CD4-positive, alpha-beta T cell treated with Interleukin-15 for 1 hour (primary cell): ENCODE measurements around the gene LASP1.
"Not testable (repeated sequence)": the region's sequence is repeated elsewhere in the genome, so short reads cannot be mapped to it uniquely, and the experiment has no call there.

Experiments
- DNase-seq: peaks from one replicate; pipeline ENCODE4 v3.0.0-alpha.2; 2020

Gene LASP1

DNA sequence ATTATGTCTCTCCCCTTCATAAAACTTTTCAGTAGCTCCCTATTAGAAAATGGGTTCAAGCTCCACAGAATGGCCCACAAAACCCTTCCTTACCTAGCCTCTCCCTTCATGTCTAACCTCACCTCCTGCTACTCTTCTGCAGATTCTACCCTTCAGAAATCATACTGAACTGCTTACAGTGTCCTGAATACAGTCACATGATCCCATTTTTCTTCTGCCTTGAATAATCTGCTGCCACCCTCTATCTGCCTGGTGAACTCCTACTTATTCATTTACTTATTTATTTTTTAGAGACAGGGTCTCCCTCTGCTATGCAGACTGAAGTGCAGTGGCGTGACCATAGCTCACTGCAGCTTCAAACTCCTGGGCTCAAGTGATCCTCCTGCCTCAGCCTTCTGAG, 70.5 kb downstream of the LASP1 start:
- DNase-seq = no peak

DNA sequence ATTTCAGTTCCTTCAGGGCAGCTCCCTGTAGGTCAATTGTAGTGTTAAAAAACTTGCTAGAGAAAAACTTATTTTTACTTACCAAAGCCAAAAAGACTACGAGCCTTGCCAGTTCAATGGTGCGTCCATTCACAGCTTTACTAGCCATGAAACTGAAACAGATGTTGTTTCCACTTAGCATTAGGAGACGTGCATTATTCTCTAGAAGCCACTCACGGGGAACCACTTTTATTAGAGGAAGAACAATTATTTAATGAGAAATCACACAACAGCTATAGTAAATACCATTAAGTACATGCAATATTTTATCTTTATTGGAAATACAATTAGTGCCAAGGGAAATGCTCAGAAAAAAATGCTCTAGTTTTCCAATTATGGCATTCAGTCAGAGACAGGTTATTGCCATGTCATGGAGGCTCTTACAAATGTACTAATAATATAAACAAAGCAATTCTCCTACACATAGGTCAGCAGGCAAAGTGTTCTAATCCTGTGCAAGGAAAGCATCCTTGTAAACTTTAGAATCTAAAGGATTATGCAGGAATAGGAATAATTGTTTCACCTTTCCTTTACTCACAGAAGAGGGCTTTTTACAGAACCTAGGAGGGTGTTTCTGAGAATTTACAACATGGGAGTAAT, 73.0 kb downstream of the LASP1 start:
- DNase-seq = no peak

DNA sequence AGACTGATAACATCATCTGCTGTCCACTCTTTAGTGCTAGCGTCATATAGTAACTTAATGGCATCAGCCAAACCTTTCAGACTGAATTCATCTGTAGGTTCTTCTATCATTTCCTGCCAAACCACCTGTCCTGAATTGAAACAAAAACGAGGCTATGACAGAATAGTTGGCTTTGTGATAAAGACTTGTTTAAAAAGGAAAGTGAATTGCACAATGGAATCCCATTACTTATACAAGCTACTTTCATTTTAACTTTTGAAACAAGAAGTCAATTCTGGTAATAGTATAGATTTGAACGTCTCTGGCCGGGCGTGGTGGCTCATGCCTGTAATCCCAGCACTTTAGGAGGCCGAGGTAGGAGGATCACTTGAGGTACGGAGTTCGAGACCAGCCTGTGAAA, 73.7 kb downstream of the LASP1 start:
- no peak for DNase-seq

- no peak for DNase-seq
Measured at GRCh38 chr17:38947189-38947588, 77.3 kb downstream of the LASP1 start.

GRCh38 chr17:38953800-38954199, 83.9 kb downstream of the LASP1 start:
- DNase-seq = not testable (repeated sequence)

- DNase-seq = no peak
Measured at GRCh38 chr17:38958326-38958725, 88.5 kb downstream of the LASP1 start.

DNA sequence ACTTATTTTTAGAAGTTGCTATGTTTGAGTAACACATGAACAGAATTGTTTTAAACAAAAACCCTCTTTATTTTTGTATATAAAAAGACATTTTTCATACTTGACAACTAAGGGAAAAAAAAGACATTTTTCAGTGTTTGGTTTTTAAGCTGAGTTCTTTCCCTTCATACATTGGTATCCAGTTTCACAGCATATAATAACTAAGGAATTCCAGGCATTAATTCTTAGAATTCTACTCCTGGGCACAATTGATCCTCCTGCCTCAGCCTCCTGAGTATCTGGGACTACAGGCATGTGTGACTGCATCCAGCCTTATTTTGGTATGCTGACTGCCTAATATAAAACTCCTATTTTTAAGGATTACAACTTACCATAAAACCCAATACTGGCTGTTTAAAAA, 88.9 kb downstream of the LASP1 start:
- no peak for DNase-seq

- DNase-seq = no peak
Measured at GRCh38 chr17:38959508-38959907, 89.7 kb downstream of the LASP1 start.

DNA sequence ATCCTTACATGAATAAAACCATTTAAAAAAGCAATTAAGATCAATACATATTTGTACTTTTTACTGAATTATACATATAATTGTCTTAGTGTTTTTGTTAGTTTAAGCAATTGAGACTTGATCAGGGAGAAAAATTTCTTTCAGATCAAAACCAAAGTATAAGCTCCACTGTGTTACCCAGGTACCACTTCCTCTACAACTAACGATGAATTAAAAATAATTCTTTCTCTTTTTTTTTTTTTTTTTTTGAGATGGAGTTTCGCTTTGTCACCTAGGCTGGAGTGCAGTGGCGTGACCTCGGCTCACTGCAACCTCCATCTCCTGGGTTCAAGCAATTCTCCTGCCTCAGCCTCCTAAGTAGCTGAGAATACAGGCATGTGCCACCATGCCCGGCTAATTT, 90.5 kb downstream of the LASP1 start:
- no peak for DNase-seq

DNA sequence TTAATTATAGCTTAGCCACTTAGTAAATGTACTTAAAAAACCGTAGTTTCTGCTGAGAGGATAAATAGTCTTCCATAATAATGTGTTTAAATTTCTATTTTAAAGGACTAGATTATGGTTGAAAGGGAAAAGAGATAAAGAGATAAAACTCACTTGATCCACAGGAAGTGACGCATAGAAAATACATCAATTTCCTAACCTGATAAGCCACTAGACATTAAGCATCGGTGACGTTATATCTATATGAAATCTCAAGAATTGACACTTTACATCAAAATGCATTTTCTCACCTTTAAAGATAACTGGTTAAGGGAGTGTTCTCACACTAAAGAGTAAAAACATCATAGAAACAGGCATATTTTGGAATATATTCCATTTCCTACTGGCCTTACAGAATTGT, 91.6 kb downstream of the LASP1 start:
- no peak for DNase-seq

GRCh38 chr17:38967290-38967738, 97.5 kb downstream of the LASP1 start, which contains the start of gene FBXO47:
Gene FBXO47, minus strand, starts transcription at chr17:38967403. Its CDS starts 4,378 bp downstream, at chr17:38963025.
- DNase-seq = peak; percentile 91

DNA sequence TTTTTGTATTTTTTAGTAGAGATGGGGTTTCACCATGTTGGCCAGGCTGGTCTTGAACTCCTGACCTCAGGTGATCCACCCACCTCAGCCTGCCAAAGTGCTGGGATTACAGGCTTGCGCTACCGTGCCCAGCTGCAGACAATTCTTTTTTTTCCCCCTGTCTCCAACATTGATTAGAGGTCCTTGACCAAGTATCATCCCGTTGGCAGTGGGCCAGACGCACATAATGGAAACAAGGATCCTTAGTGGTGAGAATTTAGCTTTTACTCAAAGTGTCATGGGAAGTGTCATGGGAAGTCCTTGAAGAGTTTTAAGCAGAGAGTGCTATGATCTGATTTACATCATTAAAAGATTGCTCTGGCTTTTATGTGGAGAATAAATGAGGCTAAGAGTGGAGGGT, 99.4 kb downstream of the LASP1 start:
- no peak for DNase-seq

GRCh38 chr17:38970128-38970527, 100.3 kb downstream of the LASP1 start:
- no peak for DNase-seq

DNA sequence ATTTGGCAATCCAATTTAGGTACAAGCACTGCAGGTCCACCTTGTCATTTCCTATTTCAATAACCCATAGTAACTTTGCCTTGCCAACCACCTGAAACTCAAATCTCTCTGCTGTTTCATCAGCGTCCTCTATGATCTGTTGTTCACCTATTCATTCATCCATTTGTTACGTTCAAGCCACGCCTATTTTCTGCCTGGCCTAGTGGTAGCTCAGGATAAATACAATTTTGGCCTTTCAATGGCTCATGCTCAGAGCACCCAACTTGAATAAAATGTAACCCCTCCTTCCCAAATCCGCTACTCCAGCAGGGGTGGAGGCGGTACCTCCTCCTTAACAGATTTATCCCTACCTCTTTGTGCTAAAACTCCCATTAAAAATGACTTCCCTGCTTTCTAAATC, 100.9 kb downstream of the LASP1 start:
- no peak for DNase-seq
